Measurements from ENCODE around the gene DCAF17.

DCAF17 gene

GRCh38 chr2:171460537-171460936 lies 26.5 kb downstream of the DCAF17 start:
- Histone ChIP-seq H3K36me3 (ENCODE audit: insufficient read depth, low read length) (peaks cover 6% of the 10 kb centered on the region; the same call in 1 of the 2 replicates), H3K4me1 (ENCODE audit: insufficient read depth, low read length) (no peaks in the 10 kb centered on the region), H3K9ac (ENCODE audit: low read depth, low read length) (no peak overlapping the region), H3K9me3 (ENCODE audit: control insufficient read depth, insufficient read depth, low read length) (no peaks in the 10 kb centered on the region)

GRCh38 chr2:171469176-171469575 lies 35.1 kb downstream of the DCAF17 start:
- Histone ChIP-seq H3K9ac (ENCODE audit: low read depth, low read length) (no peak overlapping the region), H3K4me1 (ENCODE audit: insufficient read depth, low read length) (no peaks in the 10 kb centered on the region), H3K36me3 (ENCODE audit: insufficient read depth, low read length) (peaks cover 13% of the 10 kb centered on the region), H3K9me3 (ENCODE audit: control insufficient read depth, insufficient read depth, low read length) (no peaks in the 10 kb centered on the region)

- H3K36me3 ChIP-seq (ENCODE audit: insufficient read depth, low read length), result peaks cover 13% of the 10 kb centered on the region
- H3K9ac ChIP-seq (ENCODE audit: low read depth, low read length), result no peak overlapping the region
- no peaks in the 10 kb centered on the region for H3K4me1 ChIP-seq (ENCODE audit: insufficient read depth, low read length)
- no peaks in the 10 kb centered on the region for H3K9me3 ChIP-seq (ENCODE audit: control insufficient read depth, insufficient read depth, low read length)
Measured at GRCh38 chr2:171470129-171470528, 36.1 kb downstream of the DCAF17 start.

GRCh38 chr2:171475979-171476378 lies 42.0 kb downstream of the DCAF17 start:
- Histone ChIP-seq H3K4me1 (ENCODE audit: insufficient read depth, low read length) (peaks cover 3% of the 10 kb centered on the region; the same call in 1 of the 2 replicates), H3K36me3 (ENCODE audit: insufficient read depth, low read length) (peaks cover 2% of the 10 kb centered on the region; the same call in 1 of the 2 replicates)

GRCh38 chr2:171478345-171478744 lies 44.3 kb downstream of the DCAF17 start:
- Histone ChIP-seq H3K9ac (ENCODE audit: low read depth, low read length) (no peak overlapping the region), H3K4me1 (ENCODE audit: insufficient read depth, low read length) (peaks cover 26% of the 10 kb centered on the region), H3K36me3 (ENCODE audit: insufficient read depth, low read length) (no peaks in the 10 kb centered on the region; the same call in none of the 2 replicates), H3K9me3 (ENCODE audit: control insufficient read depth, insufficient read depth, low read length) (no peaks in the 10 kb centered on the region)

More at GRCh38 chr2:171475979-171476378, 42.0 kb downstream of the DCAF17 start:
- Histone ChIP-seq H3K9ac (ENCODE audit: low read depth, low read length) (no peak overlapping the region), H3K9me3 (ENCODE audit: control insufficient read depth, insufficient read depth, low read length) (no peaks in the 10 kb centered on the region)

GRCh38 chr2:171479154-171479814 lies 45.3 kb downstream of the DCAF17 start:
- Histone ChIP-seq H3K9ac (ENCODE audit: low read depth, low read length) (no peak overlapping the region), H3K9me3 (ENCODE audit: control insufficient read depth, insufficient read depth, low read length) (no peaks in the 10 kb centered on the region), H3K4me1 (ENCODE audit: insufficient read depth, low read length) (peaks cover 26% of the 10 kb centered on the region), H3K36me3 (ENCODE audit: insufficient read depth, low read length) (no peaks in the 10 kb centered on the region; the same call in none of the 2 replicates)

- Histone ChIP-seq H3K4me1 (ENCODE audit: insufficient read depth, low read length) (peaks cover 26% of the 10 kb centered on the region), H3K9ac (ENCODE audit: low read depth, low read length) (no peak overlapping the region), H3K9me3 (ENCODE audit: control insufficient read depth, insufficient read depth, low read length) (no peaks in the 10 kb centered on the region), H3K36me3 (ENCODE audit: insufficient read depth, low read length) (no peaks in the 10 kb centered on the region; the same call in 1 of the 2 replicates)
Measured at GRCh38 chr2:171480908-171481307, 46.9 kb downstream of the DCAF17 start.

- Histone ChIP-seq H3K36me3 (ENCODE audit: insufficient read depth, low read length) (no peaks in the 10 kb centered on the region; the same call in 1 of the 2 replicates), H3K9me3 (ENCODE audit: control insufficient read depth, insufficient read depth, low read length) (no peaks in the 10 kb centered on the region)
Measured at GRCh38 chr2:171482308-171482707, 48.3 kb downstream of the DCAF17 start.

GRCh38 chr2:171482877-171483276 lies 48.9 kb downstream of the DCAF17 start:
- Histone ChIP-seq H3K9me3 (ENCODE audit: control insufficient read depth, insufficient read depth, low read length) (no peaks in the 10 kb centered on the region), H3K4me1 (ENCODE audit: insufficient read depth, low read length) (peaks cover 26% of the 10 kb centered on the region), H3K9ac (ENCODE audit: low read depth, low read length) (no peak overlapping the region), H3K36me3 (ENCODE audit: insufficient read depth, low read length) (no peaks in the 10 kb centered on the region; the same call in 1 of the 2 replicates)

More at GRCh38 chr2:171482308-171482707, 48.3 kb downstream of the DCAF17 start:
- Histone ChIP-seq H3K9ac (ENCODE audit: low read depth, low read length) (no peak overlapping the region), H3K4me1 (ENCODE audit: insufficient read depth, low read length) (peaks cover 26% of the 10 kb centered on the region)

GRCh38 chr2:171483793-171484192 lies 49.8 kb downstream of the DCAF17 start:
- H3K9me3 ChIP-seq (ENCODE audit: control insufficient read depth, insufficient read depth, low read length), result no peaks in the 10 kb centered on the region
- no peaks in the 10 kb centered on the region; the same call in 1 of the 2 replicates for H3K36me3 ChIP-seq (ENCODE audit: insufficient read depth, low read length)
- peaks cover 26% of the 10 kb centered on the region for H3K4me1 ChIP-seq (ENCODE audit: insufficient read depth, low read length)
- no peak overlapping the region for H3K9ac ChIP-seq (ENCODE audit: low read depth, low read length)

- H3K4me1 ChIP-seq (ENCODE audit: insufficient read depth, low read length), result peaks cover 26% of the 10 kb centered on the region
Measured at GRCh38 chr2:171485116-171485515, 51.1 kb downstream of the DCAF17 start.

GRCh38 chr2:171487201-171487600 lies 53.2 kb downstream of the DCAF17 start:
- Histone ChIP-seq H3K9ac (ENCODE audit: low read depth, low read length) (no peak overlapping the region), H3K9me3 (ENCODE audit: control insufficient read depth, insufficient read depth, low read length) (no peaks in the 10 kb centered on the region), H3K4me1 (ENCODE audit: insufficient read depth, low read length) (peaks cover 14% of the 10 kb centered on the region)

More at GRCh38 chr2:171485116-171485515, 51.1 kb downstream of the DCAF17 start:
- Histone ChIP-seq H3K9ac (ENCODE audit: low read depth, low read length) (no peak overlapping the region), H3K9me3 (ENCODE audit: control insufficient read depth, insufficient read depth, low read length) (no peaks in the 10 kb centered on the region), H3K36me3 (ENCODE audit: insufficient read depth, low read length) (no peaks in the 10 kb centered on the region; the same call in 1 of the 2 replicates)

GRCh38 chr2:171487803-171488259 lies 53.8 kb downstream of the DCAF17 start:
- Histone ChIP-seq H3K9me3 (ENCODE audit: control insufficient read depth, insufficient read depth, low read length) (no peaks in the 10 kb centered on the region), H3K4me1 (ENCODE audit: insufficient read depth, low read length) (peaks cover 8% of the 10 kb centered on the region; the same call in 1 of the 2 replicates), H3K9ac (ENCODE audit: low read depth, low read length) (no peak overlapping the region), H3K36me3 (ENCODE audit: insufficient read depth, low read length) (no peaks in the 10 kb centered on the region)

More at GRCh38 chr2:171487201-171487600, 53.2 kb downstream of the DCAF17 start:
- no peaks in the 10 kb centered on the region for H3K36me3 ChIP-seq (ENCODE audit: insufficient read depth, low read length)

GRCh38 chr2:171490577-171490976 lies 56.6 kb downstream of the DCAF17 start:
- H3K36me3 ChIP-seq (ENCODE audit: insufficient read depth, low read length), result no peaks in the 10 kb centered on the region; the same call in 1 of the 2 replicates
- H3K4me1 ChIP-seq (ENCODE audit: insufficient read depth, low read length), result 0 out of 2 replicates have a peak, but pooled peaks cover 3% of the 10 kb centered on the region
- no peak overlapping the region for H3K9ac ChIP-seq (ENCODE audit: low read depth, low read length)
- H3K9me3 ChIP-seq (ENCODE audit: control insufficient read depth, insufficient read depth, low read length), result no peaks in the 10 kb centered on the region

- 0 out of 2 replicates have a peak, but pooled peaks cover 3% of the 10 kb centered on the region for H3K4me1 ChIP-seq (ENCODE audit: insufficient read depth, low read length)
- no peaks in the 10 kb centered on the region for H3K9me3 ChIP-seq (ENCODE audit: control insufficient read depth, insufficient read depth, low read length)
- H3K9ac ChIP-seq (ENCODE audit: low read depth, low read length), result no peak overlapping the region
- H3K36me3 ChIP-seq (ENCODE audit: insufficient read depth, low read length), result no peaks in the 10 kb centered on the region; the same call in 1 of the 2 replicates
Measured at GRCh38 chr2:171491292-171491691, 57.3 kb downstream of the DCAF17 start.

Data from ES-I3 (cell line).